Measurements from ENCODE around the gene CLCN7. TPM values are rescaled to one million over a fixed set of nuclear protein-coding genes. Genes with fewer than 3 reads are reported as not detected.

The CLCN7 gene
- polyA plus RNA-seq, 1 donor = 48.5 TPM

DNA sequence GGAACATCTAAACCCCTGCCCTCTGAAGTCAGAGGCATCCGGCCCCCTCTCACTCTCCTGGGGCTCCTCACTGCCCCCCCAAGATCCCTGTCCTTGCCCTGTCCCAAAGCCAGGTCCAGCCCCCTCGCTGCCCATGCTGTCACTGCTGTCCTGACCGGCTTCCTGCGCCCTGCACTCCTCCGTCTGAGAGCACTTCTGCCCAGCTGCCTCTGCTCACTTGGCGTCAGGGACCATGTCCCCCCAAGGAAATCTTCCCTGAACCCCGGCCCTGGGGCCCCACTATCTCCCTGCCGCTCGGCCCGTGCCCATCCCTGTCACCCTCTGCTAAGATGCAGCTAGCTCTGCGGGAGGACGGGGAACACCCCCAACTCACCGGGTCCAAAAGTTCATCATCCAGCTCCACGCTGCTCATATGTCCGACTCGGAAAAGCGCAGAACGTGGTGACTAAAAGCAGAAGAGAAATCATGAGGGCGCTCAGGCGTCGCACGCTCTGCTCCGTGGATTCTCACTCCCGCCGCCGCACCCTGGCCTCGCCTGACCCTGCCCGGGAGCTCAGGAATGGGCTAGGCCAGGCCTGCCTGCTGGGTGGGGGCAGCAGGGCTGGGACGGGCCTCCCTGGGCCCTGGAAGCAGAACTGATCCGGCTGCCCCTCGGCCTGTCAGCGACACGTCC, 9.8 kb downstream of the CLCN7 start:
- no peak for DNase-seq

DNA sequence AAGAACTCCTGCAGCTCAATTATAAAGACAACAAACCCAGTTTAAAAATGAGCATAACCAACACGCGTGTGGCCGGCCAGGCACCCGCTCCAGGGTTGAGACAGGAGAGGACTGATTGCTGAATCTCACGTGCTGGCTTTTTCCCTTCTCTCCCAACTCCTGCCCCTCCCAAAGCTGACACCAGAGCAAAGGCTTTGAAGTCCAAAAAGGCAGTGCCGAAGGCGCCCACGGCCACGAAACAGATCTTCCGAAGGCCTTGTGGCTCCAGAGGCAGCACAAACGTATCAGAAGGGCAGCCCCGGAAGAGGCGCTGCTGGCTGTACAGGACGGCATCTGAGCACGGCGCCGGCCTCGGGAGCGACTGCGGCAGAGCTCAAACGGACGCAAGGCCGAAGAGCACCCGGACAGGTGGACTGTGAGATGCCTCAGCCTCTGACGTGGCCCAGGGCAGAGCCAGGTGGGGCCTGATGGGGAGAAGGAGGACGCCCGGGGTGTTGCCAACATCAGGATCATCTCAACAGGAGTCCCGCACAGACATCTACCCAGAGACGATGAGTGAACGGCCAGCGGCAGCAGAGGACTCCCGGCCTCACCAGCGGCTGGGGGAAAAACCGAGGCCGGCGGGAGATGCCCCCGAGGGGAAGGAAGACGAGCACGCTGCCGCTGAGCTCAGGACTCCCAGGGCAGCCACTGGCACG, 10.5 kb downstream of the CLCN7 start:
- no peak for DNase-seq

GRCh38 chr16:1461146-1461545, 13.7 kb downstream of the CLCN7 start:
- DNase-seq = no peak

GRCh38 chr16:1460602-1461138, 14.2 kb downstream of the CLCN7 start:
- no peak for DNase-seq

- DNase-seq = no peak
Observed at GRCh38 chr16:1459967-1460366, 14.9 kb downstream of the CLCN7 start.

GRCh38 chr16:1458977-1459341, 15.9 kb downstream of the CLCN7 start:
- DNase-seq = no peak

DNA sequence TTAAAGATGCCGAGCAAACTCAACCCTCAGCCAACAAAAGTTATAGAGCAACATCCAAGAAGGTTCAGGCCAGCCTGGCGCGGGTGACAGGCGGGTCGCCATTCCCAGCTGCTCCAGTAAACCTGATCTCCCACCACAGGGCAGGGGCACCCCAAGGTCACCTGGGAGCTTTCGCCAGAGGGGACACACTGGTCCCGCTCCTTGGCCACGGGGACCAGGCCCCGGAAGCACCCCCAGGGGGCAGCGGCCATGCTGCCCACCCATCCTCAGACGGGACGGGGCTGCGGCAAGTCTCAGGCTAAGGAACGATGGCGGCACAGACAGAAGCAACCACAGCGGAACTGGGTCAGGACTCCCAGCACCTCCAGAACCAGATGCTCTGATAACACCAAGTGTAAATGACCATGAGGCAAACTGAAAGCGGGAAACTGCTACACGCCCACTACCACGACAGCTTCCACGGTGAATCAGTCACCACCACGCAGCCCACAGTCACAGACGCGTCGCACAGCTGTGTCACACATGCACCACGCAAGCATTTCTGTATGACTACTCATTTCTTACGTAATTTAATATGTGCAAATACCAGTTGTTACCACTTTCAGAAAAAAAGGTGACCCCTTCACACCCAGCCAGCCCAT, 16.4 kb downstream of the CLCN7 start:
- DNase-seq = no peak

DNA sequence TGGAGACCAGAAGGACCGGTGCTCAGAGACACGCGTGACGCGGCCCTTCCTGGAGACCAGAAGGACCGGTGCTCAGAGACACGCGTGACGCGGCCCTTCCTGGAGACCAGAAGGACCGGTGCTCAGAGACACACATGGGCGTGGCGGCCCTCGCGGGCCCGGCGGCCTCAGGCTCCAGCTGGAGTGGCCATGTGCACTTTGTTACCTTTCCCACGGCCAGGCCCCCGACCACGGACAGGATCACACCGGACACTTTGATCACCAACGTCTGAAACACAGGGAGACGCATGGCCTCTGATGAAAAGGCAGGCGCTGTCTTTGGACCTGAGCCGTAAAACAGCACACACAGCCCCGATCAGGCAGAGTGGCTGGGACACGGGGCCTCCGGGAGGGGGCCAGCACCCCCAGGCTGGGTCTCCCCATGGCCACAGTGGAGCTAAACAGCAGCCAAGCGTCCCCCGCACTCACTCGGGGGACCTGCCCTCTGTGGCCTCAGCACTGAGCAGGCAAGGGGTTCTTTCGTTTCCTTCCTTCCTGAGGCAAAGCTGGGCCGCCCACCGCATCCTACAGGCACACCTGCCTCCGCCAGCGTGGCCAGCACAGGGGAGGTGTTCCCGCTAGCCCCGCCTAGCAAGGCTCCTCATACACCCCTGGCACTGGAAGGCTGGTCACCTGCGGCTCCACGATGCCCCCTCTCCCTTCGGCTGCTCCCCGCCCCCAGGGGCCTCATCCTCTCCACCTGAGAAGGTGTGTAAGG, 17.2 kb downstream of the CLCN7 start:
- no peak for DNase-seq

DNA sequence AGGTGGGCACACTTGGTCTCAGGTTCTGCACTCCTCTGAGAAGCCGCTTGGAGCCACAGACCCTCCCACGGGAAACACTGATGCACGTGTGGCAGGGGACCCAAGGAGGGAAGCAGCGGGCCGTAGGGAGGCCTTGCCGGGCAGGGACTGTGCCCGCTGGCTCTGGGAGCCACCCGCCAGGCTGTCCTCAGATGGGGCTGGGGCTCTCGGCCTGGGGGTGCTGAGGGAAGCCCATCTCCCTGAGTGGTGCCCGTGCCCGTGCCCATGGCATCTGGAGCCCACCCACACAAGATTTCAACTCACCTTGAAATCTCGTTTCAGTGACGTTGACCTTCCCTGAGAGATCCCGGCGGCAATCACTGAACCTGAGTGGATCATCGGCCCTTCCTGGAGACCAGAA, 17.9 kb downstream of the CLCN7 start:
- DNase-seq = no peak

DNA sequence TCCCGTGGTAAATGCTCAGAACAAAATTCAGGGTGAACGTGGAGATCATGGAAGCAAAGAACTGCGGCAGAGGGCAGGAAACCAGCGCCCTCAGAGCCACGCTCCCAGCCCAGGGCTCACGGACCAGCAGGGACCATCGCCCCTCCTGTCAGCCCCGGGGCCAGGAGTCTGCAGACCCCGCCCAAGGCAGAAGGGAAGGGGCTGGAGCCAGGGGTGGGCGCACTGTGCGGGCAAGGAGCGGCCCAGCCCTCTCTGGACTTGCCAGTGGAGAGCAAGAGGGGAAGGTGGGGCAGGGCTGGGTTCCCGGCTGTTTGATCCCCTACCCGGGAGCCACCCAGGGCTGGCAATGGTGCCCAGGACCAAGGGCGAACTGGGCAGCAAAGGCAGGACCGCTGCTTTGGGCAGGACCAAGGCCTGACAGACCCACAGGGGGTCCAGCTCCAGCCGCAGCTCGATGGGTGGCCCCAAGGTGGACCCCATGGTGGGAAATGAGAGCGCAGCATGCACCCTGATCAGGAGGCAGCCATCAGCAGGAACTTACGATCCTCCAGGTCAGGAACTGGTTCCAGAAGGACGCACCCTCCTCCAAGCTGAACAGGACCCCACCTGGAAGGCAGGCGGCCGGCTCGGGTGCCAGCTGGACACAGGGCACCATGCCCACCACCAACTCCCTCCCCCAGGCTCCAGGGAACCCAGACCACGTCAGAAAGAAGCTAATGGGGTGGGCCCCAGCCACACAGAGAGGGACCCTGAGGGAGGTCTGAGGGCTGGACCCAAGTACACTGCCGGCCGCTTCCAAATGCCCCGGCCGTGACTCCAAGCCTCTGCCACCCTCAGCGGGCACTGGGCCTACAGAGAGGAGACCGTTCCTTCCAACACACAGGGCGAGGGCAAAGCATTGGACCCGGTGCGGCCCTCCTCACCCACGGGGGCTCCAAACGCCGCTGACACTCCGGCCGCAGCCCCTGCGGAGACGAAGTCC, 19.3 kb downstream of the CLCN7 start:
- no peak for DNase-seq

- no peak for DNase-seq
Observed at GRCh38 chr16:1454561-1454960, 20.3 kb downstream of the CLCN7 start.

GRCh38 chr16:1453316-1453715, 21.5 kb downstream of the CLCN7 start:
- DNase-seq = no peak

DNA sequence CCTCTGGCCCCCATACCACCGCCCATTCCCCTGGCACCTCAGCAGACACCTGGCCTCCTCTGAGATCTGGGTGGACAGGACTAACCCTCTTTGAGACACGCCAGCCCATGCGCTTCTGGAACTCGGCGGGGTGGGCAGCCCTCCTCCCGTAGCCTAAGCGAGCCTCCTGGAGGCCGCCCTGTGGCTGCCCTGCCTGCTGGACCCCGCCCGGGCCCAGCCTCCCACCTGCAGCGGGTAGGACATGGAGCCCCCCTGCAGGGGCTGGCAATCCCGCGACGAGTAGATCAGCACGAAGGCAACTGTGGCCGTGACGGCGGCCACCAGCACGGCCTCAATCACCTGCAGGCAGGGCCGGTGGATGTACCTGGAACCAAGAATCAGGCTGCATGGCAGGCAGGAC, 22.3 kb downstream of the CLCN7 start:
- DNase-seq = no peak

DNA sequence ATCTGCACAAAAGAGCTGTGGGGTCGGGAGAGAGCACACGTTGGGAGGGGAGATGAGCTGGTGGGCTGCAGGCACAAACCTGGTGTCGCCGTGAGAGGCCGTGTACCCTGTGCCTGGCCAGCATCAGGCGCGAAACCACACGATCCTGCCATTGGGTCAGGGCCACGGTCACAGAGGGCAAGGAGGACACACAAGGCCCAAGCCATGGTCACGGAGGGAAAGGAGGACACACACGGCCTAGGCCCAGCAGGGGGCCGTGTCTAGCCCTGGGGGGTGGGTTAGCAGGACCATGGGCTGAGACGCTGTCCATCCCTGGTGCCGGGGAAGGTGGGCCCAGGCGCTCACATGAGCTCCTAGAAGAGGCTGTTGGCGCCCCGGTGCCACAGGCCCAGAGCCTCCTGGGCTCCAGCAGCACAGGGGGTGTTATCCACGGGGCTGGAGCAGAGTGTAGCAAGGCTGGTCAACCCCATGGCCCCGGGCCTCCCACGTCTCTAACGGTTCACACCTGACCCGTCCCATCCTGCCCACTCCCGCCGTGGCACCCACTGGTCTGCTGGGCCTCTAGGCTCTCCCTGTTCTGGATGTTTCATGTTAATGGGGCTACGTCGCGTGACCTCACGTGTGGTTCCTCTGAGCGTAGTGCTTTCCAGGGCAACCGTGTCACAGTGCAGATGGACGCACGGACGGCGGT, 23.0 kb downstream of the CLCN7 start:
- DNase-seq = no peak

GRCh38 chr16:1450841-1451240, 24.0 kb downstream of the CLCN7 start:
- DNase-seq = no peak

DNA sequence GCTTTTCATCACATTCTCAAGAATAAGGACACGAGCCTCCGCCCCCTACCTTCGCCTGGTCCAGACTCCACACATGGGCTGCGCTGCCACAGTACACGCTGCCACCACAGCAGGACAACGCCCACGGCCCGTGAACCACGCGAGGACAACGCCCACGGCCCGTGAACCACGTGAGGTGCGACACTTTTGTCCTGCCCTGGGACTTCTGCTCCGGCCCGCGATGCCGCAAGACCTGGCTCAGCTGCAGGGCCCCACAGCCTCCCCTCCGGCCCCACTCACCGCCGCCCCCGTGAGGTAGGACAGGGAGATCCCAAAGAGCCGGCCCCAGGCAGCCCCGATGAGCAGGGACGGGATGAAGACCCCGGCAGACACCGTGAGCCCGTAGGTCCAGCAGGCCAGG, 24.6 kb downstream of the CLCN7 start:
- no peak for DNase-seq

GRCh38 chr16:1449201-1449788, 25.5 kb downstream of the CLCN7 start:
- no peak for DNase-seq

DNA sequence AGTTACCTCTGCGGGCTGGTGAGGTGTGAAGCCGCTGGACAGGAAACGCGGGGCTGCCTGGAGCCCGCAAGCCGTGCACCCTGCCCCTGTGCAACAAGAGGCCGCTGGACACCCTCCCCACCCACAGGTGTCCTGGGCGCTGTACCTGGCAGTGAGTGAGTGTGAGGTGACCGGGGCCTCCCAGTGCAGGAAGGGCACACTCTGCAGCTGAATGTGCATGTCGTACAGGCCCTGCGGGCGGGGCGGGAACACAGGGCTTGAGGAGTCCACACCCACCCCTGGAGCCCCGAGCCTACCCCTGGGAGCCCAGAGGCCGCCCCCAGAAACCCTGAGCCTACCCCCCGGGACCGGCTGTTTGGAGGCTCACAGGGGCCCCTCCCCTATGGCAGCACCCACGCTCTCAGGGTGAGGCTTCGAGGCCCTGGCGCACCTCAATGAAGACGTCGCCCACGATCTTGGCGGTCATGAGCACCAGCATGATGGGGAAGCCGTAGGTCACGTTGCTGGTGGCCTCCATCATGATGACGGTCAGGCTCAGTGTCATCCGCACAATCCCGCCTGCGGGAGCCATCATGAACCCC, 26.2 kb downstream of the CLCN7 start:
- DNase-seq = no peak

DNA sequence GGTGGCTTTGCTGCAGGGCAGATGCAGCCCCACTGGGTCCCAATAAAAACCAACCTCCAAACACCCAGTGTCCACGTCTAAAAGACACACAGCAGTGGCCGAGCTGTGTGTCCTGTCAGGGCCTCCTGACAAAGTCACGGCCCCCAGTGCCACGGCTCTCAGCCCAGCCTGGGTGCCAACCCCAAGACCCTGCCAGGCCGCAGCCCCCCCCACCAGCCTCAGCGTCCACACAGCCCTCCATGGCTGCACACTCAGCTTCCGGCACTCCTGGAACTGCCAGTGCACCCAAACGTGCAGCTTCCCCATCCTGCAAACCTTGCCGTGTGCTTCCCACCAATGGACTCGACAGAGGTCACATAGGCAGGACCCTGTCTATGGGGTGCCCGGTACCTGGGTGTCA, 26.9 kb downstream of the CLCN7 start:
- DNase-seq = no peak

Data from left kidney (tissue), 2 donors.